HG03045 (cell line): ENCODE measurements around the gene C1orf159.
"Not testable (repeated sequence)": the region's sequence is repeated elsewhere in the genome, so short reads cannot be mapped to it uniquely, and the experiment has no call there.

Source experiments
- ATAC-seq: cut with Tn5 transposase; IDR thresholded peaks from one replicate; pipeline ENCODE4 v1.9.1; 2021; ENCODE audit warnings: mild to moderate bottlenecking, moderate library complexity; ENCODE audit not compliant: unreplicated experiment

C1orf159 gene

DNA sequence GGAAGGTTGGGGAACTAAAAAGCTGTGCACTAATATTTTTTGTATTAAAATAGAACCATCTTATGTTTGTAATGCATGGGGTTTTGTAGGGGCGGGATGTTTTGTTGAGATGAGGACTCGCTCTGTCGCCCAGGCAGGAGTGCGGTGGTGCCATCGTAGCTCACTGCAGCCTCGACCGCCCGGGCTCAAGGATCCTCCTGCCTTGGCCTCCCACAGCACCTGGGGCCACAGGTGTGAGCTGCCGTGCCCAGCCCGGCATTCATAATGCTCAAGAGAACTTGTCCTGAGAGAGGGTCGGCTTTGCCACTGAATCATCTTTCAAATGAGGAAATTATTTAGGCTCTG, 3.0 kb upstream of the C1orf159 start:
- no peak for ATAC-seq

DNA sequence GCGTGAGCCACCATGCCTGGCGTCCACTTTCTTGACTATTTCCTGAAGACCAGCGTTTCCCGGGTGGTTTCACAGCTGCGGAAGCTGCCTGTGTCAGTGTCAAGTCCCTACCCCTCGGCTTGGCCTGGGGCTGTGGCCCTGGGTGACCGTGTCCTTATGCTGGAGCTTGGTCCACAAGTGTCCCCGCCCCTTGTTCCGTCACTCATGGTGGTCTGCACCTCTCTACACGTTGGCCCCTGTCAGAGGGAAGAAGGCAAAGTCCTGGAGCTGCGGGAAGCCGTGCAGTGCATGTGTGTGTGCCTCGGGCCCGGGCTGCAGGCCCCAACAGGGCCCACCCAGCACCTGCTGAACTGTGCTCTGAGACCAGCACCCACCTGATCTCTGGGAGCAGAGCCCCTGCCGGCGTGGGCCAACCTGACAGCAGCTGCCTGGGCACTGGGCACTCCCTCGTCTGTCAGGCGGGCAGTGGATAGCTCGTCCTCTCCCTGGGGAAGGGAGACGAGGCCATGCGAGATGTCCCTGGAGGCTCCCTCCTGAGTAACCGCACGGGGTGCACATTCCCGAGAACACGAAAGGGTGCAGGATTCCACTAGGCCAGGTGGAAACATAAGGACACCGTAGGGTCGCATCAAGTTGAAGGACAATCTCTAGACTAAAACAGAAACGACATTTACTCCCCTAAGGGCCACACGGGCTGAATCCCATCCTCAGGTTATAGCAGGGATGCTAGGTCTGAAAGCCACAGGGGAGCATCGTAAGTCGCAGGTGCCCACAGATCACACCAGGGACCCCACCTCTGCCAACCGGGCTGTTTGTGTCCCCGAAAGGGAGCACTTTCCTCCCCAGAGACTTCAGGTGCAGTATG, 2.4 kb upstream of the C1orf159 start:
- no peak for ATAC-seq

- no peak for ATAC-seq
Observed at GRCh38 chr1:1117469-1117831, 1.6 kb upstream of the C1orf159 start.

GRCh38 chr1:1116701-1117468, 996 bp upstream of the C1orf159 start:
- no peak for ATAC-seq

DNA sequence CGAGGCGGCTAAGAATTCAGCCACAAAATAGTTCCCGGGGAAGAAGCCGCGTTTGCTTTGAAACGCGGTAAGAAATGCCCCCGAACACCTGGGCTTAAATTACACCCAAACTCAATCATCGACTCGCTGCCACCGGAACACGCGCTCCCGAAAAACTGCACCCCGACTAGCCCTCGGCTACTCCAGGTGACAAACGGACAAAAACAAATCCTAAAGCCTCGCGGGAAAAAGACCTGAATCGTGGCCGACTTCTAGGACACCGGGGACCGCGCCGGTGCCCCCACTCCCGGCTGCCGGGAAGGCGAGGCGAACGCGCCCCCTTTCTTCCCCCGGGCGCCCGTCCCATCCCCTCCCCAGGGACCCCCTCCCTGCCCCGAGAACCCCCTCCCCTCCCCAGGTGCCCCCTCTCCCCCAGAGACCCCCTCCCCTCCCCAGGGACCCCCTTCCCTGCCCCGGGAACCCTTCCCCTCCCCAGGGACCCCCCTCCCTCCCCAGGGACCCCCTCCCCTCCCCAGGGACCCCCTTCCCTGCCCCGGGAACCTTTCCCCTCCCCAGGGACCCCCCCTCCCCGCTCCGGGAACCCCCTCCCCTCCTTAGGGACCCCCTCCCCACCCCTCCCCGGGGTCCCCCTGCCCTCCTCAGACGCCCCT, 628 bp downstream of the C1orf159 start:
- no peak for ATAC-seq

- no peak for ATAC-seq
Observed at GRCh38 chr1:1114431-1114830, 1.5 kb downstream of the C1orf159 start.

- no peak for ATAC-seq
Observed at GRCh38 chr1:1112237-1112985, 3.5 kb downstream of the C1orf159 start.

GRCh38 chr1:1111516-1112236, 4.2 kb downstream of the C1orf159 start:
- ATAC-seq: no peak

- ATAC-seq: no peak
Observed at GRCh38 chr1:1110561-1110971, 5.3 kb downstream of the C1orf159 start.

GRCh38 chr1:1109743-1110142, 6.1 kb downstream of the C1orf159 start:
- no peak for ATAC-seq

DNA sequence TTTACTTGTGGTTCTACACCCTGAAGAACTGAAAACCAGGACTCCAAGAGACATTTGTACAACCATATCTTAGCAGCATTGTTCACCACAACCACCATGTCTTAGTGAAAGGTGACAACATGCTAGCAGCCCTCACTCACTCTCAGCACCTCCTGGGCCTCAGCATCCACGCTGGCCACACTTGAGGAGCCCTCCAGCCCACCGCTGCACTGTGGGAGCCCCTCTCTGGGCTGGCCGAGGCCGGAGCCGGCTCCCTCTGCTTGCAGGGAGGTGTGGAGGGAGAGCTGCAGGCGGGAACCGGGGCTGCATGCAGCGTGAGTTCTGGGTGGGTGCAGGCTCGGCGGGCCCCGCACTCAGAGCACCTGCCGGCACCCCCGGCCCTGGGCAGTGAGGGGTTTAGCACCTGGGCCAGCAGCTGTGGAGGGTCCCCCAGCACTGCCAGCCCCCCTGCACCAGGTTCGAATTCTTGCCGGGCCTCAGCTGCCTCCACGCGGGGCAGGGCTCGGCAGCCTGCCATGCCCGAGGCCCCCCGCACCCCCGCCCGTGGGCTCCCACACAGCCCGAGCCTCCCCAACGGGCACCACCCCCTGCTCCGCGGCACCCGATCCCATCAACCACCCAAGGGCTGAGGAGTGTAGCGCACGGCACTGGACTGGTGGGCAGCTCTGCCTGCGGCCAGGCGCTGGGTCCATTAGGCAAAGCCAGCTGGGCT, 9.2 kb downstream of the C1orf159 start:
- ATAC-seq: no peak

GRCh38 chr1:1104152-1104551, 11.7 kb downstream of the C1orf159 start:
- not testable (repeated sequence) for ATAC-seq

DNA sequence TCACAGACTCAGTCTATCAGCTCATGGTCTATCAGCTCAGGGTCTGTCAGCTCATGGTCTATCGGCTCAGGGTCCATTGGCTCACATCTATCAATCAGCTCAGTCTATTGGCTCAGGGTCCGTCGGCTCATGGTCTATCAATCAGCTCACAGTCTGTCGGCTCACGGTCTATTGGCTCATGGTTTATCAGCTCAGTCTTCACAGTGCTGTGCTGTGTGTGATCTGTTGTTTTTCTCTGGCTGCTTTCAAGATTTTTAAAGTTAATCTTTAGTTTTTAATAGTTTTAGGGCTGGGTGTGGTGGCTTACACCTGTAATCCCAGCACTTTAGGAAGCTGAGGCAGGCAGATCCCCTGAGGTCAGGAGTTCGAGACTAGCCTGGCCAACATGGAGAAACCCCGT, 14.4 kb downstream of the C1orf159 start:
- ATAC-seq: no peak

GRCh38 chr1:1100296-1100695, 15.6 kb downstream of the C1orf159 start:
- no peak for ATAC-seq

GRCh38 chr1:1099506-1100183, 16.2 kb downstream of the C1orf159 start:
- no peak for ATAC-seq

DNA sequence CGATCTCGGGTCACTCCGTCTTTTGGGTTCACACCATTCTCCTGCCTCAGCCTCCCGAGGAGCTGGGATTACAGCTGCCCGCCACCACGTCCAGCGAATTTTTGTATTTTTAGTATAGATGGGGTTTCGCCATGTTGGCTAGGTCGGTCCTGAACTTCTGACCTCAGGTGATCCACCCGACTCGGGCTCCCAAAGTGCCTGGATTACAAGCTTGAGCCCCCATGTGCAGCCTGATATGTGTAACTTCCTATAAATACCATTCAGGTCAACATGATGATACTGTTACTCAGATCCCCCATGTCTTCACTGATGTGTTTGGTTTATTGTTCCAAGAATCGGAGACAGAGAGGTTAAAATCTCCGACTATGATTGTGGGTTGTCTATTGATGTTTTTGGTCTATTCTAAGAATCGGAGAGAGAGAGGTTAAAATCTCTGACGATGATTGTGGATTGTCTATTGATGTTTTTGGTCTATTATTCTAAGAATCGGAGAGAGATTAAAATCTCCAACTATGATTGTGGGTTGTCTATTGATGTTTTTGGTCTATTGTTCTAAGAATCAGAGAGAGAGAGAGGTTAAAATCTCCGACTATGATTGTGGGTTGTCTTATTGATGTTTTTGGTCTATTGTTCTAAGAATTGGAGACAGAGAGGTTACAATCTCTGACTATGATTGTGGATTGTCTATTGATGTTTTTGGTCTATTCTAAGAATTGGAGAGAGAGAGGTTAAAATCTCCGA, 17.0 kb downstream of the C1orf159 start:
- no peak for ATAC-seq

GRCh38 chr1:1096136-1096535, 19.8 kb downstream of the C1orf159 start:
- not testable (repeated sequence) for ATAC-seq

DNA sequence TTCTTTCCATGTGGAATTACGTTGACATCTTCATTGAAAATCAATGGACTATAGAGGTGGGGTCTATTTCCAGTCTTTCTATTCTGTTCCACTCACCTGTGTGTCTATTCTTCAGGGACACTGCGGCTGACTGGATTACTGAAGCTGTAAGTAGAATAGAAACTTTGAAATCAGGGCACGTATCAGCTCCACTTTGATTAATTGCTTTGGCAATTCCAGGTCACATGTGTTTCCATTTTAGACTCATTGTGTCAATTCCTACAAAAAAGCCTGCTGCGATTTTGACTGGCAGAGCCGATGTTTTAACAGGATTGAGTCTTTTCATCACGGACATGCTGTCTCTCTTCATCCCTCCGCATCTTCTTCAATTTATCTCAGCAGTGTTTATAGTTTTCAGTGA, 20.9 kb downstream of the C1orf159 start:
- no peak for ATAC-seq

- no peak for ATAC-seq
Observed at GRCh38 chr1:1093610-1093943, 22.3 kb downstream of the C1orf159 start.
